Smooth muscle cell (in vitro differentiated cells): ENCODE results near the gene PLCB1. TPM values are rescaled to one million over a fixed set of nuclear protein-coding genes. Genes with fewer than 3 reads are reported as not detected.

ENCODE experiments used
- DNase-seq: peaks from one replicate; lab custom pipeline; 2025; ENCODE audit not compliant: unreplicated experiment; lab: John Stamatoyannopoulos, UW
- H2AFZ ChIP-seq: fragments of 200-600 bp; sonication (generic); 2 replicates; pipeline ENCODE4 v1.6.0; 2016; ENCODE audit warnings: antibody characterized with exemption, low read depth, mild to moderate bottlenecking
- H3F3A ChIP-seq: fragments of 200-600 bp; sonication (generic); 2 replicates; pipeline ENCODE4 v1.6.0; 2017; ENCODE audit warnings: antibody characterized with exemption, low read depth
- H3K27ac ChIP-seq: fragments of 200-600 bp; sonication (generic); 2 replicates; pipeline ENCODE4 v1.5.1; 2016; ENCODE audit warnings: low read depth, mild to moderate bottlenecking
- H3K27me3 ChIP-seq: fragments of 200-600 bp; sonication (generic); 2 replicates; pipeline ENCODE4 v1.6.1; 2016; ENCODE audit warnings: low read depth, mild to moderate bottlenecking
- H3K36me3 ChIP-seq: fragments of 200-600 bp; sonication (generic); 2 replicates; pipeline ENCODE4 v1.5.1; 2016; ENCODE audit warnings: low read depth
- H3K4me1 ChIP-seq: fragments of 200-600 bp; sonication (generic); 2 replicates; pipeline ENCODE4 v1.5.1; 2016; ENCODE audit warnings: low read depth
- H3K4me2 ChIP-seq: fragments of 200-600 bp; sonication (generic); 2 replicates; pipeline ENCODE4 v1.6.0; 2016; ENCODE audit warnings: mild to moderate bottlenecking
- H3K4me3 ChIP-seq: fragments of 200-600 bp; sonication (generic); 2 replicates; pipeline ENCODE4 v1.5.1; 2016; ENCODE audit warnings: mild to moderate bottlenecking
- H3K79me2 ChIP-seq: fragments of 200-600 bp; sonication (generic); 2 replicates; pipeline ENCODE4 v1.6.0; 2016; ENCODE audit warnings: low read depth, mild to moderate bottlenecking
- H3K9ac ChIP-seq: fragments of 200-600 bp; sonication (generic); 2 replicates; pipeline ENCODE4 v1.6.0; 2016; ENCODE audit warnings: low read depth
- H3K9me3 ChIP-seq: fragments of 200-600 bp; sonication (generic); replicated peaks from 2 replicates; pipeline ENCODE4 v1.5.1; 2016; ENCODE audit warnings: low read depth
- H4K20me1 ChIP-seq: fragments of 200-600 bp; sonication (generic); 2 replicates; pipeline ENCODE4 v1.6.0; 2016; ENCODE audit warnings: low read depth
- CTCF ChIP-seq: fragments of 200-600 bp; sonication (generic); IDR thresholded peaks from 2 replicates; pipeline ENCODE4 v1.5.1; 2017; ENCODE audit warnings: borderline replicate concordance, mild to moderate bottlenecking, antibody characterized with exemption; ENCODE audit not compliant: insufficient read depth, poor library complexity, severe bottlenecking
- WGBS: methylation state at CpG from one replicate; pipeline ENCODE4 v1.1.7; 2016; ENCODE audit warnings: low lambda C conversion rate; 5-methylcytosine and 5-hydroxymethylcytosine counted together
- polyA plus RNA-seq: library from polyadenylated mRNA; unstranded; fragments of >200 nt; fragmentation: Nextera tagmentation; extraction: Ambion mirVana; gene quantifications from 2 replicates; pipeline ENCODE4 v1.2.1, GENCODE V29; 2016
- total RNA-seq: library from RNA; depleted of rRNA; stranded (reverse); fragments of >200 nt; gene quantifications from 2 replicates; pipeline ENCODE4 v1.2.3, GENCODE V29; 2014

The PLCB1 gene
- total and polyA plus RNA-seq, 2 experiments from 2014 or later: 4.7 to 25.3 TPM

DNA sequence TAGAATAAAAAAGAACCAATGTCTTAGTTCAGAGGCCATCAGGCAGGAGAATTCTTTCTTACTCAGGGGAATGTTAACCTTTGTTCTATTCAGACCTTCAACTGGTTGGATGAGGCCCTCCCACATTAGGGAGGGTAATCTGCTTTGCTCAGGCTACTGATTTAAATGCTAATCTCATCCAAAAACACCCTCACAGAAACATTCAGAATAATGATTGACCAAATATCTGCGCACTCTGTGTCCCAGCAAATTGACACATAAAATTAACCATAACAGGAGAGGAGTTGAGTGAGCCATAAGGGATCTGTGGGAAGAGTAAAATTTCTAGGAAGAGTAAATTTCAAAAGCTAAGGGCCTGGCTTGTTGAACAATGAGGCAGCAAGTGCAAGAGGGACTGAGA, 702.8 kb downstream of the PLCB1 start:
- Histone ChIP-seq H3K9ac (no peak overlapping the region), H3K4me1 (no peaks in the 10 kb centered on the region), H3K27me3 (no peaks in the 10 kb centered on the region), H3K79me2 (no peaks in the 10 kb centered on the region), H2AFZ (no peak overlapping the region), H3K36me3 (no peaks in the 10 kb centered on the region), H3K27ac (no peak overlapping the region), H3F3A (no peaks in the 10 kb centered on the region), H3K9me3 (no peaks in the 10 kb centered on the region), H4K20me1 (no peaks in the 10 kb centered on the region), H3K4me2 (no peak overlapping the region), H3K4me3 (no peak overlapping the region)
- WGBS: 69% methylated on average over 1 of the region's 1 CpG
- no peak for DNase-seq
- TF ChIP-seq CTCF: no peak

DNA sequence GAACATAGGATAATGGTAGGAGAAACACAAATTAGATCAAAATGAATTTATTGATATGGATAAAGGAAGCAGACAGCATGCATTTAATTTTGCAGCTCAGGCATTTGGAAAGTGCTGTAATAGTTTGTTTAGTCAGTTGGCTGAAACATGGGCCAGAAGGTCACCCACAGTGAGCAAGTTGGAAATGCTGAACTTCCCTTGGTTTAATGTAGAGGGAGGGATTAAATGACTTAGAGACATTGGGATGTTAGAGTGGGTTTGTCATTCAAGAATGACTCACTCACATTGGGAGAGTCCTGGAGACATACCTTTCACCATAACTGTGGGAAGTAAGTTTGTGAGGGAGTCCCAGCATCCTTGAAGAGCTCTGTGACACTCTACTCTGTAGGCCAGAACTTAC, 705.3 kb downstream of the PLCB1 start:
- Histone ChIP-seq H3F3A (no peaks in the 10 kb centered on the region), H4K20me1 (no peaks in the 10 kb centered on the region), H3K27ac (no peak overlapping the region), H3K9ac (no peak overlapping the region), H3K9me3 (no peaks in the 10 kb centered on the region), H3K4me2 (no peak overlapping the region), H3K79me2 (no peaks in the 10 kb centered on the region), H3K27me3 (no peaks in the 10 kb centered on the region), H3K4me3 (no peak overlapping the region), H2AFZ (no peak overlapping the region), H3K4me1 (no peaks in the 10 kb centered on the region), H3K36me3 (no peaks in the 10 kb centered on the region)
- no peak for TF ChIP-seq CTCF
- DNase-seq: no peak

DNA sequence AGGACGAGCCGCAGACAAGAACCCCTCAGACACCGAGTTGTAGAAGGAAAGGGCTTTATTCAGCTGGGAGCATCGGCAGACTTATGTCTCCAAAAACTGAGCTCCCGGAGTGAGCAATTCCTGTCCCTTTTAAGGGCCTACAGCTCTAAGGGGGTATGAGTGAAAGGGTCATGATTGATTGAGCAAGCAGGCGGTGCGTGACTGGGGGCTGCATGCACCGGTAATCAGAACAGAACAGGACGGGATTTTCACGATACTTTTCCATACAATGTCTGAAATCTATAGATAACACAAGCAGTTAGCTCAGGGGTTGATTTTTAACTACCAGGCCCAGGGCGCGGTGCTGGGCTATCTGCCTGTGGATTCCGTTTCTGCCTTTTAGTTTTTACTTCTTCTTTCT, 710.5 kb downstream of the PLCB1 start:
- no peaks in the 10 kb centered on the region for H3K9me3 ChIP-seq
- H3K27ac ChIP-seq: no peak overlapping the region
- no peaks in the 10 kb centered on the region for H3K4me1 ChIP-seq
- H3K79me2 ChIP-seq: no peaks in the 10 kb centered on the region
- DNase-seq: no peak
- H3K4me2 ChIP-seq: no peak overlapping the region
- no peak for TF ChIP-seq CTCF
- no peak overlapping the region for H3K4me3 ChIP-seq
- H3K36me3 ChIP-seq: no peaks in the 10 kb centered on the region
- H4K20me1 ChIP-seq: no peaks in the 10 kb centered on the region
- H3K9ac ChIP-seq: no peak overlapping the region
- no peaks in the 10 kb centered on the region for H3K27me3 ChIP-seq
- WGBS: 89% methylated on average over 13 of the region's 13 CpGs
- no peaks in the 10 kb centered on the region for H3F3A ChIP-seq
- H2AFZ ChIP-seq: no peak overlapping the region

DNA sequence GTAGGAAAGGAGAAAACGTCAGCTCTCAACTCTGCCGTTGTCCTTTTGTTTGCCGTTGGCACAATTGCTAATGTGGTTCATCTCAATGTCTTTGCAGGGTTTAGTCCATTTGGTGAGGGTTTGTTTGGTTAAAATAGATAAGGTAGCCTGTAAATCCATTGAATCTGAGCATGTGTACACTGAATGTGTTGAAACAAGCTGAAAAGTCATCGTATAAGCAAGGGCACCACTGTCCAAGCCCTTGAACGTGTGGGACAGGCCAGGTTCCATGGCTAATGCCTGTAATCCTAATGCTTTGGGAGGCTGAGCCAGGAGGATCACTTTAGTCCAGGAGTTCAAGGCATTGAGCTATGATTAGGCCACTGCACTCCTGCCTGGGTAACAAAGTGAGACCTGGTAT, 712.1 kb downstream of the PLCB1 start:
- H3K36me3 ChIP-seq: no peaks in the 10 kb centered on the region
- H2AFZ ChIP-seq: no peak overlapping the region
- no peaks in the 10 kb centered on the region for H3K4me1 ChIP-seq
- H3K27me3 ChIP-seq: no peaks in the 10 kb centered on the region
- H3K4me3 ChIP-seq: no peak overlapping the region
- WGBS: 91% methylated on average over 5 of the region's 5 CpGs
- no peaks in the 10 kb centered on the region for H3K79me2 ChIP-seq
- no peak overlapping the region for H3K4me2 ChIP-seq
- TF ChIP-seq CTCF: no peak
- H3F3A ChIP-seq: no peaks in the 10 kb centered on the region
- H3K27ac ChIP-seq: no peak overlapping the region
- no peaks in the 10 kb centered on the region for H3K9me3 ChIP-seq
- no peak for DNase-seq
- H3K9ac ChIP-seq: no peak overlapping the region
- H4K20me1 ChIP-seq: no peaks in the 10 kb centered on the region
